Fibroblast of skin of right biceps (primary cell): ENCODE data around the gene KRTAP4-11.
A peak's percentile ranks its signal among the peaks of the same experiment; 100 is the strongest.
"Not testable (repeated sequence)": the region's sequence is repeated elsewhere in the genome, so short reads cannot be mapped to it uniquely, and the experiment has no call there.

Source experiments
- DNase-seq: peaks from one replicate; pipeline ENCODE4 v3.0.0-alpha.2; 2013

Gene KRTAP4-11

GRCh38 chr17:41123292-41123990 lies 5.3 kb upstream of the KRTAP4-11 start:
- not testable (repeated sequence) for DNase-seq

- DNase-seq: no peak
Observed at GRCh38 chr17:41121742-41122141, 3.6 kb upstream of the KRTAP4-11 start.

- peak; percentile 63 for DNase-seq
Observed at GRCh38 chr17:41119696-41120690, 1.8 kb upstream of the KRTAP4-11 start.

- DNase-seq: peak; percentile 49
Observed at GRCh38 chr17:41118721-41119120, 548 bp upstream of the KRTAP4-11 start.

GRCh38 chr17:41116297-41116696 lies 1.9 kb downstream of the KRTAP4-11 start:
- DNase-seq: peak; percentile 49

GRCh38 chr17:41111151-41111885 lies 6.9 kb downstream of the KRTAP4-11 start:
- no peak for DNase-seq

GRCh38 chr17:41108728-41109386 lies 9.3 kb downstream of the KRTAP4-11 start:
- not testable (repeated sequence) for DNase-seq

- DNase-seq: no peak
Observed at GRCh38 chr17:41107941-41108450, 10.2 kb downstream of the KRTAP4-11 start.

- not testable (repeated sequence) for DNase-seq
Observed at GRCh38 chr17:41105347-41105746, 12.8 kb downstream of the KRTAP4-11 start, which contains the start of gene KRTAP4-9. KRTAP4-9 (plus strand) TSS chr17:41105389; CDS start chr17:41105389, 0 bp downstream.

- DNase-seq: peak; percentile 90
Observed at GRCh38 chr17:41104386-41105038, 13.7 kb downstream of the KRTAP4-11 start.

GRCh38 chr17:41103896-41104295 lies 14.3 kb downstream of the KRTAP4-11 start:
- DNase-seq: peak; percentile 38

GRCh38 chr17:41101586-41102259 lies 16.4 kb downstream of the KRTAP4-11 start, which contains the start of gene KRTAP4-16:
KRTAP4-16 (minus strand) TSS chr17:41102209; CDS start chr17:41102209, 0 bp downstream.
- DNase-seq: no peak

- DNase-seq: peak; percentile 92
Observed at GRCh38 chr17:41099682-41100480, 18.3 kb downstream of the KRTAP4-11 start.

GRCh38 chr17:41098481-41098880 lies 19.7 kb downstream of the KRTAP4-11 start:
- peak; percentile 71 for DNase-seq

- DNase-seq: no peak
Observed at GRCh38 chr17:41098042-41098441, 20.1 kb downstream of the KRTAP4-11 start, which contains the start of gene KRTAP4-8. KRTAP4-8 (minus strand) TSS chr17:41098142; CDS start chr17:41098084, 58 bp downstream.

- no peak for DNase-seq
Observed at GRCh38 chr17:41096055-41096454, 22.1 kb downstream of the KRTAP4-11 start.

- not testable (repeated sequence) for DNase-seq
Observed at GRCh38 chr17:41088760-41089352, 29.3 kb downstream of the KRTAP4-11 start.

- DNase-seq: not testable (repeated sequence)
Observed at GRCh38 chr17:41084100-41084856, 33.9 kb downstream of the KRTAP4-11 start, which contains the start of gene KRTAP4-7. KRTAP4-7 (plus strand) TSS chr17:41084150; CDS start chr17:41084207, 57 bp downstream.
